Right lobe of liver (tissue), 4 donors: Measurements from ENCODE around the gene AMER1.

Experiments used
- POLR2A ChIP-seq: fragments of 450-650 bp; IDR thresholded peaks from one replicate; pipeline ENCODE4 v1.6.1; 2017; ENCODE audit warnings: antibody characterized with exemption, mild to moderate bottlenecking
- TF ChIP-seq, protein P1 (sequence below), 4 donors: fragments of 200-600 bp in 3 of 4; fragments of 450-650 bp in 1 of 4; IDR thresholded peaks; one replicate each; pipeline versions ENCODE4 v1.5.1 to v1.8.0; 2016 to 2022; ENCODE audit warnings: antibody characterized with exemption in 4 of 4, mild to moderate bottlenecking in 2 of 4
- donor health status: DM: no; HTN: no; CAD: no.
- donor health status: DM: no; HTN: no; CAD: no.
- donor health status: DM: no; HTN: yes; CAD: no.

DNA sequence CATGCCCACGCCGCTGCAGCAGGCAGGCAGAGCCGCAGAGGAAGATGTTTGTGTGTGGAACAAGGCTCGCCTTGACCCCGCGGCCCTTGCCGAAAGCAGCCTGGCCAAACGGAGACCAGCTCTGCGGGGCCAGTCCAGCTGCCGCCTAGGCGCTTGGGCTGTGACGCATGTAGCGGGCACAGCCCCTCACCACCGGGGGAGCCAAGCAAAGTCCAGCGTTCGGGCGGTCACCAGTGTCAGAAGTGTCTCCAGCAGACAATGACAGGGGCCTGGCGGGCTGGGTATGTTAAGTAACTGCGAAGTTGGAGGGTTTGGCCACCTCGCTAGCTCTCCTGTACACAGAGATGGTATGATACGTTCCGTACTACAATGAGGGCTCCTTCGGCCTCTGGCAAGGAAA, 1.3 kb downstream of the AMER1 start:
- TF ChIP-seq, protein P1, sequence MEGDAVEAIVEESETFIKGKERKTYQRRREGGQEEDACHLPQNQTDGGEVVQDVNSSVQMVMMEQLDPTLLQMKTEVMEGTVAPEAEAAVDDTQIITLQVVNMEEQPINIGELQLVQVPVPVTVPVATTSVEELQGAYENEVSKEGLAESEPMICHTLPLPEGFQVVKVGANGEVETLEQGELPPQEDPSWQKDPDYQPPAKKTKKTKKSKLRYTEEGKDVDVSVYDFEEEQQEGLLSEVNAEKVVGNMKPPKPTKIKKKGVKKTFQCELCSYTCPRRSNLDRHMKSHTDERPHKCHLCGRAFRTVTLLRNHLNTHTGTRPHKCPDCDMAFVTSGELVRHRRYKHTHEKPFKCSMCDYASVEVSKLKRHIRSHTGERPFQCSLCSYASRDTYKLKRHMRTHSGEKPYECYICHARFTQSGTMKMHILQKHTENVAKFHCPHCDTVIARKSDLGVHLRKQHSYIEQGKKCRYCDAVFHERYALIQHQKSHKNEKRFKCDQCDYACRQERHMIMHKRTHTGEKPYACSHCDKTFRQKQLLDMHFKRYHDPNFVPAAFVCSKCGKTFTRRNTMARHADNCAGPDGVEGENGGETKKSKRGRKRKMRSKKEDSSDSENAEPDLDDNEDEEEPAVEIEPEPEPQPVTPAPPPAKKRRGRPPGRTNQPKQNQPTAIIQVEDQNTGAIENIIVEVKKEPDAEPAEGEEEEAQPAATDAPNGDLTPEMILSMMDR (IDR thresholded peaks at IDR 0.05): no peak
- no peak for TF ChIP-seq POLR2A
